ENCODE measurements around the gene IFI6. TPM values are rescaled to one million over a fixed set of nuclear protein-coding genes. Genes with fewer than 3 reads are reported as not detected.

The IFI6 gene
- total and polyA plus RNA-seq, 2 of the 8 experiments (the other 6 are each of a cell fraction or from before 2014, with no cell fraction given), result 6.1 to 13.2 TPM

DNA sequence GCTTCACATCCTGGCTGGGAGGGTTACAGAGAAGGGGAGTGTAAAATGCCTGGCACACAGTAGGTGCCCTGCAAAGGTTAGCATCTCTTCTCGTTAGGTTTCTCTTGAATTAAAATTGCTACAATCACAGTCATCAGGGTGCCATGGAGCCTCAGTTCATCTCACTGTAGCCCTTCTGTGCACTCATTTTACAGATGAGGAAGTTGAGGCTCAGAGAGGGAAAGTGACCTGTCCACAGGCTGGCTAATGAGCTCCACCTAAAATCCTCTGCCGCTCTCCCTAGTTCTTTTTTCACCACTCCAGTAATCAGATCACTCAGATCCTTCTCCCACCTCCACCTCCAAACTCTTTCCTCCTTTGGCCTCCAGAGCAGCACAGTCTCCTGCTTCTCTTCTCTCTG, 54.6 kb downstream of the IFI6 start (continued):
- TF ChIP-seq, protein P1, sequence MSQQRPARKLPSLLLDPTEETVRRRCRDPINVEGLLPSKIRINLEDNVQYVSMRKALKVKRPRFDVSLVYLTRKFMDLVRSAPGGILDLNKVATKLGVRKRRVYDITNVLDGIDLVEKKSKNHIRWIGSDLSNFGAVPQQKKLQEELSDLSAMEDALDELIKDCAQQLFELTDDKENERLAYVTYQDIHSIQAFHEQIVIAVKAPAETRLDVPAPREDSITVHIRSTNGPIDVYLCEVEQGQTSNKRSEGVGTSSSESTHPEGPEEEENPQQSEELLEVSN (IDR thresholded peaks at IDR 0.05), result no peak

Data from H1 (cell line).